ENCODE measurements around the gene SH3BP4.

- TF ChIP-seq FOXP2 (optimal IDR thresholded peaks at IDR 0.05; ENCODE audit: borderline replicate concordance, extremely low read depth, extremely low read length, insufficient read depth) (no peak), POLR2AphosphoS5 (IDR thresholded peaks at IDR 0.05; ENCODE audit: low read depth, low read length) (no peak), TAF1 (IDR thresholded peaks at IDR 0.05; ENCODE audit: borderline replicate concordance, insufficient read depth, low read length) (no peak), SIN3A (IDR thresholded peaks at IDR 0.05; ENCODE audit: borderline replicate concordance, insufficient read depth, low read length) (no peak)
Measured at GRCh38 chr2:234975611-234976010, 23.8 kb downstream of the SH3BP4 start.
